ENCODE data around the gene OR10H1.
"Not testable (repeated sequence)": the region's sequence is repeated elsewhere in the genome, so short reads cannot be mapped to it uniquely, and the experiment has no call there.

DNA sequence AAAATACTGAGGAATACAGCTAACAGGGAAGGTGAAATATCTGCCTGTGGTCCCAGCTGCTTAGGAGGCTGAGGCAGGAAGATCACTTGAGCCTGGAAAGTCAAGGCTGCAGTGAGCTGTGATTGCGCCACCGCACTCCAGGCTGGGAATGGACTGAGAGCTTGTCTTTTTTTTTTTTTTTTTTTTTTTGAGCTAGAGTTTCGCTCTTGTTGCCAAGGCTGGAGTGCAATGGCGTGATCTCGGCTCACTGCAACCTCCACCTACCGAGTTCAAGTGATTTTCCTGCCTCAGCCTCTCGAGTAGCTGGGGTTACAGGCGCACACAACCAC lies 28.4 kb upstream of the OR10H1 start:
- not testable (repeated sequence) for TF ChIP-seq POLR2AphosphoS5 (IDR thresholded peaks at IDR 0.05; ENCODE audit: insufficient read depth in 1 of 2, low read depth in 1 of 2); CTCF (IDR thresholded peaks at IDR 0.05); POLR2A (IDR thresholded peaks at IDR 0.05)

Data from vagina (tissue), 2 donors.